SK-N-MC (cell line): ENCODE results near the gene TRPM2.

ENCODE experiments used
- EZH2 ChIP-seq: fragments of 200-600 bp; sonication (generic); IDR thresholded peaks from one replicate; pipeline ENCODE4 v1.6.1; 2017; ENCODE audit warnings: antibody characterized with exemption
- POLR2AphosphoS5 ChIP-seq: IDR thresholded peaks from 2 replicates; pipeline ENCODE4 v1.6.1; 2012; ENCODE audit warnings: mild to moderate bottlenecking, low read depth, low read length, borderline replicate concordance

GRCh38 chr21:44420416-44421205 is 67.2 kb downstream of the TRPM2 start:
- TF ChIP-seq EZH2 (no peak), POLR2AphosphoS5 (no peak)
